Urothelium cell line (cell line): Measurements from ENCODE around the gene EXOC6B.
A peak's percentile ranks its signal among the peaks of the same experiment; 100 is the strongest.

Experiments used
- DNase-seq: peaks from one replicate; pipeline ENCODE4 v3.0.0; 2011; ENCODE audit warnings: low spot score, mixed read lengths
- FAIRE-seq: peaks from 2 replicates; lab custom pipeline; 2011; peaks lifted over from hg19 to GRCh38; lab: Jason Lieb, UNC

EXOC6B gene

GRCh38 chr2:72744049-72744448, 81.8 kb downstream of the EXOC6B start:
- FAIRE-seq (no peak), DNase-seq (no peak)

- DNase-seq = no peak
- FAIRE-seq = no peak
Measured at GRCh38 chr2:72743481-72743880, 82.4 kb downstream of the EXOC6B start.

GRCh38 chr2:72738096-72738495, 87.7 kb downstream of the EXOC6B start:
- FAIRE-seq = no peak

DNA sequence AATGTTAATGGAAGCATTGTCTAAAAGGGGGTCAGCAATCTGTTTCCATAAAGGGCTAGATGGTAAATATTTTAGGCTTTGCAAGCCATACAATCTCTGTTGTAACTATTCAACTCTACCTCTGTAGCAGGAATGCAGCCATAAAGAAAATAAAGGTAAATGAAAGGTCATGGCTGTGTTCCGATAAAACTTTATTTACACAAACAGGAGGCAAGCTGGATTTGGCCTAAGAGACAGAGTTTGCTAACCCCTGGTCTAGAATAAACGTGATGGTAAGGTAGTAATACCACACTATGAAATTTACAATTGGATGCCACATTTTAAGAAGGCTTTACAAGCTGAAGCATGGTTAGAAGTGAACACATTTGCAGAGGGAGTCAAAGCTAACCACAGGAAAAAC, 91.4 kb downstream of the EXOC6B start:
- no peak for DNase-seq
- no peak for FAIRE-seq

More at GRCh38 chr2:72738096-72738495, 87.7 kb downstream of the EXOC6B start:
- DNase-seq = no peak

GRCh38 chr2:72731116-72731515, 94.7 kb downstream of the EXOC6B start:
- DNase-seq (no peak), FAIRE-seq (no peak)

GRCh38 chr2:72727356-72727755, 98.5 kb downstream of the EXOC6B start:
- FAIRE-seq (no peak), DNase-seq (no peak)

GRCh38 chr2:72723769-72724370, 102.0 kb downstream of the EXOC6B start:
- no peak for DNase-seq
- FAIRE-seq = no peak

GRCh38 chr2:72722492-72723070, 103.3 kb downstream of the EXOC6B start:
- no peak for DNase-seq
- FAIRE-seq = no peak

DNA sequence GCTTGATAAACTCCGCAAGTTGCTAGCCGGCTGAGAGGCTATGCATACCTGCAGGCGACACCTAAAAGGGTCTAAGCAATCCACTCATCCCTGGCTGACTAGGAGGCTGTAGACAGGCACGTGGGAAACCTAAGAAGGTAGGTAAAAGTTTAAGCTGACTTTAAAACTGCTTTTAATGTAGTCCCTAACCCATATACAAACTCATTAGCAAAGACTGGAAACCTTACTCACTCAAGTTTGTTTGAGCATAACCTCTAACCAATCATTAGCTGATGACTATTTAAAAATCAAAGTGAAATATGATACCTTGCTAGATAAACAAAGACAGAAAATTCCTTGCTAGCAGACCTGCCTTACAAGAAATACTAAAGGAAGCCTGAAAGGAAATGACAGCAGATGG, 106.4 kb downstream of the EXOC6B start:
- DNase-seq = no peak
- FAIRE-seq = no peak

- DNase-seq = no peak
- FAIRE-seq = no peak
Measured at GRCh38 chr2:72718876-72719275, 107.0 kb downstream of the EXOC6B start.

- DNase-seq (no peak), FAIRE-seq (no peak)
Measured at GRCh38 chr2:72716601-72717000, 109.2 kb downstream of the EXOC6B start.

GRCh38 chr2:72713857-72714256, 112.0 kb downstream of the EXOC6B start:
- FAIRE-seq (no peak), DNase-seq (no peak)

GRCh38 chr2:72712977-72713376, 112.9 kb downstream of the EXOC6B start:
- no peak for DNase-seq
- FAIRE-seq = no peak

DNA sequence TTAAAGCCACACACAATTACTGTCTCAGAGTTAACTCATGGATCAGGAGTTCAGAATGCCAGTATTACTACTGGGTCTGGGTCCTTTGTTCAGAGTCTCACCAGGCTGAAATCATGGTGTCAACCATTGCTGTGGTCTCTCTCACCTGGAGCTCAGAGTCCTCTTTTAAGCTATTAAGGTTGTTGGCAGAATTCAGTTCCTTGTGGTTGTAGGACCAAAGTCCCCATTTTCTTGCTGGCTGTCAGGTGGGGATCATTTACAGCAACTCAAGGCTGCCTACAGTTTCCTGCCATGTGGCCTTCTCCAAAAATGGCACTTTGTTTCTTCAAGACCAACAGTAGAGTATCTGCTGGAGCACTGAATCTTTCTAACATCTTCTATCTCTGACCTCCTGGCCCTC, 113.5 kb downstream of the EXOC6B start:
- FAIRE-seq (no peak), DNase-seq (no peak)

DNA sequence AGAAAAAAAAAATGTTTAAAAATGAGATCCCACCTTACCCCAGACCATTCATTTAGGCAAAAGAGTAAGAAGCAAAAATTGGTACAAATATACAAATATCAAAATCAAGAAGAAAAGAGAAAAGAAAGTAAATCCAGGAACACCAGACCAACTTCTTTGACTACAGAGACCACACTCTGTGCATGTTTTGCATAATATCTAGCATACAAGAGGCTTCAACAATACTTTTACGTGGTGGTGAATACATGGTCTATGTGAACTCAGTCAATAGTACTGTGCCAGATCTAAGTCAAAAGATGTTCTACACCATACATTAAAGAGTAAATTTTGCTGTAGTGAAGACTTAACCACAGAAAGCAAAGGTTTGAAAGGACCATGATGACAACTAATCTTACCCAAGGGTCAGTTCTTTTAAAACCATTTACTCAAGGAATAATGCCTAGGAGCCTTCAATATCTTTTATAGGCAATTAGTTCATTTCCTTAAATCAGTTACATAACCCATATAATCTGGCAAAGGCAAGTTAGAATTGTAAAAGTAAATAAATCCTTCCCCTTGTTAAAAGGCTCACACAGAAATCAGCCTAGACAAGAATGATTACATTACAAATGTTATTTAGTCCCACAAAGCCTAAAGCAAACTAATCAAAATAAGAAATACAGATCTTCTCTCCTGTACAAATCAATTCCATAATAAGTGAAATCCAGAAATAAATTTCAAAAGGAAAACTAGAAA, 115.2 kb downstream of the EXOC6B start:
- FAIRE-seq (no peak), DNase-seq (no peak)

- FAIRE-seq (no peak), DNase-seq (no peak)
Measured at GRCh38 chr2:72708236-72708635, 117.6 kb downstream of the EXOC6B start.

GRCh38 chr2:72698300-72698699, 127.5 kb downstream of the EXOC6B start:
- DNase-seq = no peak
- FAIRE-seq = no peak

DNA sequence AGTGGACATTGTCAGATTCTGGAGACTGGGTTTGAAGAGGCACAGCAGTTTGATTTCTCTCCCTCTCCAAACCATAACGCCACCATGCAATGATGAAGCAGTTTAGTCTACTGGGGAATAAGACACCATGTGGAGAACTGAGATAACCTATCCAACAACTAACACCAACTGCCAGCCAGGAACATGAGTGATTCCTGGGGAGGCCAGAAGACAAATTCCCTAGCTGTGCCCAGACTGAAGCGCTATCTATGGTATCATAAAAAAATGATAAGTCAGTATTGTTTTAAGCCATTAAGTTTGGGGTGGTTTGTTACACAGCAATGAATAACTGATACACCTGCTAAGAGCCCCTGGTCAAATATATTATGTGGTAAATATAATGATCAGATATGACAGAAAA, 129.3 kb downstream of the EXOC6B start:
- no peak for FAIRE-seq
- no peak for DNase-seq

GRCh38 chr2:72695676-72696075, 130.2 kb downstream of the EXOC6B start:
- DNase-seq (no peak), FAIRE-seq (no peak)

- FAIRE-seq (peak; percentile 71), DNase-seq (no peak)
Measured at GRCh38 chr2:72694715-72695496, 130.9 kb downstream of the EXOC6B start.

- DNase-seq (no peak), FAIRE-seq (no peak)
Measured at GRCh38 chr2:72689579-72690195, 136.1 kb downstream of the EXOC6B start.
